Muscle of leg (tissue), 11 donors: ENCODE results near the gene MRPL58. TPM values are rescaled to one million over a fixed set of nuclear protein-coding genes. Genes with fewer than 3 reads are reported as not detected.
"Not testable (repeated sequence)": the region's sequence is repeated elsewhere in the genome, so short reads cannot be mapped to it uniquely, and the experiment has no call there.

Source experiments
- DNase-seq: peaks from one replicate; pipeline ENCODE4 v3.0.0; 2013
- H3K27ac ChIP-seq: one replicate; pipeline ENCODE4 v1.5.1; 2013; ENCODE audit warnings: mild to moderate bottlenecking, low read length, control low read depth
- H3K27me3 ChIP-seq: one replicate; pipeline ENCODE4 v1.6.1; 2013; ENCODE audit warnings: low read length; ENCODE audit not compliant: control insufficient read depth, insufficient read depth
- H3K36me3 ChIP-seq: one replicate; pipeline ENCODE4 v1.6.1; 2013; ENCODE audit warnings: low read length; ENCODE audit not compliant: control insufficient read depth, insufficient read depth
- H3K4me1 ChIP-seq: one replicate; pipeline ENCODE4 v1.6.1; 2013; ENCODE audit warnings: low read length; ENCODE audit not compliant: control insufficient read depth, insufficient read depth
- H3K4me3 ChIP-seq: one replicate; pipeline ENCODE4 v1.5.1; 2013; ENCODE audit warnings: low read length, control low read depth
- H3K9me3 ChIP-seq: replicated peaks from 2 replicates; pipeline ENCODE4 v1.6.1; 2013; ENCODE audit warnings: low read depth, low read length; ENCODE audit not compliant: control insufficient read depth
- WGBS: methylation state at CpG from one replicate; pipeline ENCODE4 v1.1.5; 2013; ENCODE audit warnings: missing lambda C conversion rate; ENCODE audit not compliant: insufficient coverage; 5-methylcytosine and 5-hydroxymethylcytosine counted together
- polyA plus RNA-seq, 8 donors: library from polyadenylated mRNA; unstranded; fragments of 120-200 nt; gene quantifications; one replicate each; pipeline versions ENCODE4 v1.2.1 to v1.2.3, GENCODE V29; 2013; ENCODE audit warnings: inconsistent platforms in 1 of 8, low replicate concordance in 1 of 8; ENCODE audit not compliant: insufficient read length in 8 of 8, insufficient read depth in 1 of 8
- total RNA-seq: library from RNA; stranded (reverse); fragments of 120-200 nt; gene quantifications from one replicate; pipeline ENCODE4 v1.2.4, GENCODE V29; 2013

Gene MRPL58
- total and polyA plus RNA-seq, 9 donors: 17.6 to 34.0 (median 21.2) TPM

- Histone ChIP-seq H3K36me3 (no peaks in the 10 kb centered on the region), H3K27me3 (no peaks in the 10 kb centered on the region), H3K9me3 (peaks cover 9% of the 10 kb centered on the region), H3K4me1 (peaks cover 16% of the 10 kb centered on the region), H3K4me3 (no peak overlapping the region), H3K27ac (no peak overlapping the region)
- no peak for DNase-seq
- WGBS: no CpG with 5 or more reads among the region's 8 CpGs
Measured at GRCh38 chr17:75030161-75030560, 17.7 kb downstream of the MRPL58 start.

GRCh38 chr17:75031972-75032719, 19.7 kb downstream of the MRPL58 start:
- no peaks in the 10 kb centered on the region for H3K36me3 ChIP-seq
- peak overlapping the region; percentile 21 for H3K4me3 ChIP-seq
- peaks cover 9% of the 10 kb centered on the region for H3K9me3 ChIP-seq
- DNase-seq: peak; percentile 90
- WGBS: 24% methylated on average over 10 of the region's 10 CpGs
- no peaks in the 10 kb centered on the region for H3K27me3 ChIP-seq
- peak overlapping the region; percentile 55 for H3K27ac ChIP-seq
- H3K4me1 ChIP-seq: peaks cover 35% of the 10 kb centered on the region

GRCh38 chr17:75032720-75033280, 20.3 kb downstream of the MRPL58 start:
- peaks cover 35% of the 10 kb centered on the region for H3K4me1 ChIP-seq
- no peaks in the 10 kb centered on the region for H3K27me3 ChIP-seq
- H3K4me3 ChIP-seq: peak overlapping the region; percentile 94
- 0% methylated on average over 1 of the region's 13 CpGs for WGBS
- H3K27ac ChIP-seq: peak overlapping the region; percentile 98
- no peaks in the 10 kb centered on the region for H3K36me3 ChIP-seq
- DNase-seq: peak; percentile 50
- H3K9me3 ChIP-seq: peaks cover 9% of the 10 kb centered on the region

DNA sequence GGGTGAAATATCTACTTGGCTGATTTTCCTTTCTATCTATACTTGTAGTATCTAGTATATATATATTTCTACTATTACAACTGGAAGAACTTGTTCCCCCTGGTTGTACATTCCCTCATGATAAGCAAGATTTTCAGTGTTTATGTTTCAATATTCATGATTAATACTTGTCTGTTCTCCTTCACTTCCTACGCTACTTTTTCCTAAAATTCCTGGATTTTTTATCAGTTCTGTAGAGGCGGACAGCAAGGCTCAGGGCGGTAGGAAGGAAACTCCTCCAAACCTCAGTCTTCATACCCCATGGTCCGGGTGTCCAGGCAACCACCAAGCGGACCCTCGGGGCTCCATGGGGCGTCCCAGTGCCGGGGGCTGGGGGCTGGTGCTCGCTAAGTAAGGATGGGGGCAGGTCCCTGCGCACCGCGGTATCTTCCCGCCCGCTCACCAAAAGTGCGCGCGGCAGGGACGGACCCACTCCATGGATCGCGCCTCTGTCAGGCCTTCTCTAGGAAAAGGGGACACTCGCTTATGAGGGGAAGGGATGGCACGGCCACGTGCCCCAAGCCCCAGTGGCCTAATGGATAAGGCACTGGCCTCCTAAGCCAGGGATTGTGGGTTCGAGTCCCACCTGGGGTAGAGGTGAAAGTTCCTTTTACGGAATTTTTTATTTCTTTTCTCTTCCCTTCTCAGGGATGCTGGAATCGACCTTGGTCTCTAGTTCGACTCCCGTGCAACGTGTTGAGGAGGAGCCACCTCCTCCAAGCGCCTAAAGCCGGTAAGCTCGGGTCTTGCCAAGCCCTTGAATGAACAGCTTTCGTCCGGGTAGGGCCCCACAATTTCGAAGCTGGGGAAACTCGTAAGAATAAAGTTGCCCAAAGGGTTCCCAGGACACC, 21.1 kb downstream of the MRPL58 start:
- peaks cover 35% of the 10 kb centered on the region for H3K4me1 ChIP-seq
- H3K4me3 ChIP-seq: peak overlapping the region; percentile 94
- H3K27me3 ChIP-seq: no peaks in the 10 kb centered on the region
- peak overlapping the region; percentile 98 for H3K27ac ChIP-seq
- peaks cover 4% of the 10 kb centered on the region for H3K36me3 ChIP-seq
- peaks cover 9% of the 10 kb centered on the region for H3K9me3 ChIP-seq
- WGBS: 0% methylated on average over 24 of the region's 36 CpGs
- DNase-seq: peak; percentile 98

DNA sequence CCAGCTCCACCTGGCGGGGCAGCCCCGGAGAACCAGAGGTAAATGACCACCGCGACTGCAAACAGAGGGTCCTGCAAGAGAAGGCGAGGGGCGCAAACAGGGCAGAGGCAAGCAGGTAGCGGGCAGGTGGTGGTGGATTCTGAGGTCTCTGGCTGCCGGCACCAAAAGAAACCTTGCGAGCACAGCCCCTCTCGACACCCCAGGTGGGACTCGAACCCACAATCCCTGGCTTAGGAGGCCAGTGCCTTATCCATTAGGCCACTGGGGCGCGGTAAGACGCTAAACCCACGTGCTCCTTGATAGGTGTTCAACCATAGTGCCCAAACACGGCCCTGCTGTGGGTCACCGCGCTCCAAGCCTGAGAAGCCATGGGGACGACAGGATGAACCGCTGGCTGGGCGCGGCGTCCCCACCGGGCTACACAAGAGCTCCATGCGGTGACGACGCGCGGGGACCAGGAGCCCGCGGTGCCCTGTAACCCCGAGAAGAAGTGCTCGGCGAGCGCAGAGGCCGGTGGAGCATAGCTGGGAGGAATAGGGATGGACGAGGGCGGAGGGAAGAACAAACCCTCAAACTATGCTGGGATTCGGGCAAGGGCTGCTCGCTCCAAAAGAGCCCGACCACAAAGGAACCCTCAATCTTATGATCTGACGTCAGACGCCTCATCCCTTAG, 21.9 kb downstream of the MRPL58 start:
- H3K27me3 ChIP-seq: no peaks in the 10 kb centered on the region
- under 1% methylated on average over 34 of the region's 43 CpGs for WGBS
- peak; percentile 95 for DNase-seq
- peaks cover 35% of the 10 kb centered on the region for H3K4me1 ChIP-seq
- H3K4me3 ChIP-seq: peak overlapping the region; percentile 94
- peak overlapping the region; percentile 98 for H3K27ac ChIP-seq
- peaks cover 11% of the 10 kb centered on the region for H3K36me3 ChIP-seq
- peaks cover 9% of the 10 kb centered on the region for H3K9me3 ChIP-seq

GRCh38 chr17:75036643-75037268, 24.3 kb downstream of the MRPL58 start:
- 47% methylated on average over 15 of the region's 27 CpGs for WGBS
- Histone ChIP-seq H3K9me3 (no peaks in the 10 kb centered on the region), H3K27me3 (no peaks in the 10 kb centered on the region), H3K27ac (peak overlapping the region; percentile 98), H3K4me3 (no peak overlapping the region), H3K36me3 (peaks cover 33% of the 10 kb centered on the region), H3K4me1 (peaks cover 35% of the 10 kb centered on the region)
- peak; percentile 90 for DNase-seq

- no peak for DNase-seq
- H3K27me3 ChIP-seq: no peaks in the 10 kb centered on the region
- no peaks in the 10 kb centered on the region for H3K9me3 ChIP-seq
- WGBS: 93% methylated on average over 5 of the region's 5 CpGs
- no peak overlapping the region for H3K27ac ChIP-seq
- H3K36me3 ChIP-seq: peaks cover 42% of the 10 kb centered on the region
- no peak overlapping the region for H3K4me3 ChIP-seq
- peaks cover 20% of the 10 kb centered on the region for H3K4me1 ChIP-seq
Measured at GRCh38 chr17:75039238-75039637, 26.8 kb downstream of the MRPL58 start.

- Histone ChIP-seq H3K4me1 (peaks cover 2% of the 10 kb centered on the region), H3K9me3 (no peaks in the 10 kb centered on the region), H3K36me3 (peaks cover 42% of the 10 kb centered on the region), H3K27me3 (no peaks in the 10 kb centered on the region), H3K27ac (no peak overlapping the region), H3K4me3 (no peak overlapping the region)
- no peak for DNase-seq
- WGBS: 88% methylated on average over 9 of the region's 12 CpGs
Measured at GRCh38 chr17:75041656-75042280, 29.3 kb downstream of the MRPL58 start.

DNA sequence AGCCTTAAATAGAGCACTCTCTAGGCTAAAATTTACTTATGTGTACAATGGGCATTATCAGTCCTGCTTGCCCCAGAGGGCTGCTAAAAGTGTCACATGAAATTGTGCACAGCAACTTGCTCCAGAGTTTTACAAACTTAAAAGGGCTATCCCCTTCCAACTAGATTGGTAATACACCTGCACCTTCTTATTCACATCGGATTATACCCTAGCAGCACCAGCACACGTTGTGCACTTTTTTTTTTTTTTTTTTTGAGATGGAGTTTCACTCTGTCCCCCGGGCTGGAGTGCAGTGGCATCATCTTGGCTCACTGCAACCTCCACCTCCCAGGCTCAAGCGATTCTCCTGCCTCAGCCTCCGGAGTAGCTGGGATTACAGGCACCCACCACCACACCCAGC, 31.3 kb downstream of the MRPL58 start:
- DNase-seq, H3K27me3 ChIP-seq, H3K4me3 ChIP-seq, H3K9me3 ChIP-seq, H3K4me1 ChIP-seq, H3K27ac ChIP-seq: not testable (repeated sequence)
- WGBS: 80% methylated on average over 1 of the region's 5 CpGs
- peaks cover 36% of the 10 kb centered on the region for H3K36me3 ChIP-seq
